Lung (tissue), 12 donors: ENCODE measurements around the gene HLCS. TPM values are rescaled to one million over a fixed set of nuclear protein-coding genes. Genes with fewer than 3 reads are reported as not detected.
A peak's percentile ranks its signal among the peaks of the same experiment; 100 is the strongest.

Source experiments
- ATAC-seq: fragments of 200-7000 bp; cut with Tn5 transposase; one replicate; pipeline ENCODE4 v1.9.1; 2020; ENCODE audit warnings: moderate number of reproducible peaks; ENCODE audit not compliant: insufficient read depth, low FRiP score
- DNase-seq, 3 donors: peaks; one replicate each; pipeline ENCODE4 v3.0.0-alpha.2; 2013 to 2017
- H3K27ac ChIP-seq, 2 donors: one replicate each; pipeline ENCODE4 v1.5.1; 2013; ENCODE audit warnings: mild to moderate bottlenecking in 2 of 2, moderate library complexity in 2 of 2, control low read depth in 1 of 2, inconsistent platforms in 1 of 2, low read depth in 1 of 2, low read length in 1 of 2
- H3K27me3 ChIP-seq, 3 donors: one replicate each; pipeline ENCODE4 v1.5.1; 2013; ENCODE audit warnings: low read length in 2 of 3; ENCODE audit not compliant: control insufficient read depth in 3 of 3, insufficient read depth in 3 of 3
- H3K36me3 ChIP-seq, 4 donors: one replicate each; pipeline ENCODE4 v1.5.1; 2013; ENCODE audit warnings: low read length in 4 of 4, mild to moderate bottlenecking in 1 of 4, moderate library complexity in 1 of 4; ENCODE audit not compliant: control insufficient read depth in 4 of 4, insufficient read depth in 4 of 4
- H3K4me1 ChIP-seq, 5 donors: one replicate each; pipeline ENCODE4 v1.5.1; 2013; ENCODE audit warnings: low read length in 5 of 5, mild to moderate bottlenecking in 2 of 5, moderate library complexity in 1 of 5; ENCODE audit not compliant: control insufficient read depth in 5 of 5, insufficient read depth in 5 of 5
- H3K4me3 ChIP-seq: one replicate; pipeline ENCODE4 v1.5.1; 2013; ENCODE audit warnings: mild to moderate bottlenecking, control low read depth, moderate library complexity
- H3K9ac ChIP-seq, 2 donors: one replicate each; pipeline ENCODE4 v1.5.1; 2013; ENCODE audit warnings: low read length in 2 of 2, control low read depth in 1 of 2; ENCODE audit not compliant: insufficient read depth in 1 of 2
- H3K9me3 ChIP-seq, 4 donors: one replicate each; pipeline ENCODE4 v1.5.1; 2013; ENCODE audit warnings: low read length in 3 of 4, mild to moderate bottlenecking in 1 of 4, moderate library complexity in 1 of 4; ENCODE audit not compliant: control insufficient read depth in 4 of 4, insufficient read depth in 3 of 4
- WGBS, 2 donors: extraction: QIAGEN DNeasy Blood & Tissue Kit; methylation state at CpG; one replicate each; pipeline ENCODE4 v1.1.7; 2013; 5-methylcytosine and 5-hydroxymethylcytosine counted together
- polyA plus RNA-seq, 2 donors: library from polyadenylated mRNA; stranded (reverse); fragments of 200-250 nt; gene quantifications; one replicate each; pipeline ENCODE4 v1.2.1, GENCODE V29; 2013
- total RNA-seq, 2 donors: library from RNA; depleted of rRNA in 1 of 2; stranded (reverse); fragments of >200 nt in 1 of 2; gene quantifications; one replicate each; pipeline ENCODE4 v1.2.1, GENCODE V29; 2014 to 2021
- TF ChIP-seq, protein P1 (sequence below): IDR thresholded peaks from 2 replicates; pipeline ENCODE4 v1.5.1; 2012; ENCODE audit warnings: mild to moderate bottlenecking; ENCODE audit errors: control extremely low read depth, extremely low read depth
- donor health status: control.
- donor health status: control.
- donor health status: Bipolar disorder and iron deficiency.
- donor health status: healthy.
- donor health status: DM: yes; HTN: yes; CAD: no.

HLCS gene
- total and polyA plus RNA-seq, 4 donors, result 5.0 to 28.8 (median 17.5) TPM

DNA sequence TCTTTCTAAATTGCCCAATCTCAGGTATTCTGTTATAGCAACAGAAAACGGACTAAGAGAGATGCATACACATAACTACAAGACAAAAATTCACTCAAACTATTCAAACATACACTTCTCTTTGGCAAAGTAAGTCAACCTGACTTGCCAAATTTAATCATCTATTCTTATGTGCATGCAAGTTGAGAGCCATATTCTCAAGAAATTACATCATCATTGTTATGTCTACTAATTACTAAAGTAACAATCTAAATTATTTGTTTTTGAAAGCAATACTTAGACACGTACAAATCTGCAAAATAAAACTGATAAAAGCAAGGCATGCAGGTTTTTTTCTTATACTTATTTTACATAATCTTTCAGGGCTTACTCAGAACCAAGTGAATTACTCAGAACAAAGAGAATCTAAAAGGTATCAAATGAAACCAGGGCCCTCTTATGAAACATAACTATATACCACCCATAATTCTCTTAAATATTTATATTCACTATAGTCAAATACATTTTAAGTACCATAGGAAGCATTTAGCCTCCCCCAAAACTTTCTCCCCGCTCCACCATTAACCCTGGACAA, 62.3 kb downstream of the HLCS start:
- Histone ChIP-seq H3K9ac (no peak overlapping the region), H3K4me3 (no peak overlapping the region), H3K27ac (no peak overlapping the region), H3K4me1 (peaks cover 0 to 13% (median 1%) of the 10 kb centered on the region in 5 donors), H3K9me3 (no peaks in the 10 kb centered on the region), H3K27me3 (no peaks in the 10 kb centered on the region), H3K36me3 (peaks cover 0 to 2% (median 0%) of the 10 kb centered on the region in 4 donors)
- ATAC-seq (no peak), DNase-seq (no peak)
- WGBS, 2 donors, result 81 to 88% methylated on average over 3 of the region's 3 CpGs
- TF ChIP-seq, protein P1, sequence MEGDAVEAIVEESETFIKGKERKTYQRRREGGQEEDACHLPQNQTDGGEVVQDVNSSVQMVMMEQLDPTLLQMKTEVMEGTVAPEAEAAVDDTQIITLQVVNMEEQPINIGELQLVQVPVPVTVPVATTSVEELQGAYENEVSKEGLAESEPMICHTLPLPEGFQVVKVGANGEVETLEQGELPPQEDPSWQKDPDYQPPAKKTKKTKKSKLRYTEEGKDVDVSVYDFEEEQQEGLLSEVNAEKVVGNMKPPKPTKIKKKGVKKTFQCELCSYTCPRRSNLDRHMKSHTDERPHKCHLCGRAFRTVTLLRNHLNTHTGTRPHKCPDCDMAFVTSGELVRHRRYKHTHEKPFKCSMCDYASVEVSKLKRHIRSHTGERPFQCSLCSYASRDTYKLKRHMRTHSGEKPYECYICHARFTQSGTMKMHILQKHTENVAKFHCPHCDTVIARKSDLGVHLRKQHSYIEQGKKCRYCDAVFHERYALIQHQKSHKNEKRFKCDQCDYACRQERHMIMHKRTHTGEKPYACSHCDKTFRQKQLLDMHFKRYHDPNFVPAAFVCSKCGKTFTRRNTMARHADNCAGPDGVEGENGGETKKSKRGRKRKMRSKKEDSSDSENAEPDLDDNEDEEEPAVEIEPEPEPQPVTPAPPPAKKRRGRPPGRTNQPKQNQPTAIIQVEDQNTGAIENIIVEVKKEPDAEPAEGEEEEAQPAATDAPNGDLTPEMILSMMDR, result no peak

DNA sequence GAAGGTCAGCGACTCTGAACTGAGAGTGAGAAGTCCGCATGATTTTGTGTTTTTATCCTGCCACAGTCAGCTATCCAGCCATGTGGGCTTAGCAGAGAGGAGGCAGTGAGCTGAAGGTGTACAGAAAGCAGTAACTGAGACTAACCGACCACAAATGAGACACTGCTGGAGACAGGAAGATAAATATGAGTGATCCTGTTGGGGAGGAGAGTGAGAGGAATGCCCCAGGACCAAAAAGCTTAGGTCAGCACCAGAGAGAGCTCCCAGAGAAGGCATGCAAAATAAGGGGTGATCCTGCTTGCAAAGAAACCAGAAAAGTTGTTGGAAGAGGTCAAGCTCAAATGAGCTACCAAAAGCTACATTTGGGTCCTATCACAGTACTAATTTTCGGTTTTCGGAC, 63.7 kb downstream of the HLCS start:
- peaks cover 0 to 2% (median 0%) of the 10 kb centered on the region in 4 donors for H3K36me3 ChIP-seq
- no peak for ATAC-seq
- no peaks in the 10 kb centered on the region for H3K9me3 ChIP-seq

DNA sequence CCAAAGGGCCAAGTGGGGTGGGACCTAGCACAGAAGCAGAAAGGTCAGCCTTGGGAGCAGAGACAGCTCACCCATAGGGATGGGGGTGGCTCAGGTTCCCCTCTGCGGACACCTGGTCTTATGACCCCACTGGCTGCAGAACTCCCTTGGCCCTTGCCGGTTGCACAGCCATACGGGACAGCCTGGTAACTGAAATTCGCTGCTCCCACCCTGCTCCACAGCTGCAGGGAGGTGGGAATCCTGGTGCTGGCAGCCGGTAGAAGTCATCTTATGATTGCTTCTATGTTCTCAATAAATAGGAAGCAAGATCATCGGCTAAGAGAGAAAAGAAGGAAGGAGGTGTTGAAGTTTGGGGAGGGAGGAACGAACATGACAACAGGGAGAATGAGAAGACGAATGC, 64.1 kb downstream of the HLCS start:
- Histone ChIP-seq H3K27ac (no peak overlapping the region), H3K9ac (no peak overlapping the region), H3K36me3 (peaks cover 0 to 2% (median 0%) of the 10 kb centered on the region in 4 donors), H3K4me3 (no peak overlapping the region), H3K4me1 (peaks cover 0 to 13% (median 0%) of the 10 kb centered on the region in 5 donors), H3K27me3 (no peaks in the 10 kb centered on the region), H3K9me3 (no peaks in the 10 kb centered on the region)
- WGBS, 2 donors, result 81 to 86% methylated on average over 8 of the region's 8 CpGs
- TF ChIP-seq, protein P1, result no peak
- ATAC-seq (no peak), DNase-seq (no peak)

More for the DNA sequence above, 63.7 kb downstream of the HLCS start:
- TF ChIP-seq, protein P1, result no peak
- no peaks in the 10 kb centered on the region for H3K27me3 ChIP-seq
- WGBS, 2 donors, result 81 to 90% methylated on average over 5 of the region's 5 CpGs
- no peak overlapping the region for H3K4me3 ChIP-seq
- peaks cover 0 to 13% (median 0%) of the 10 kb centered on the region in 5 donors for H3K4me1 ChIP-seq
- peak in 2 of 3 donors; percentile 32 to 41 for DNase-seq
- H3K9ac ChIP-seq, result no peak overlapping the region
- no peak overlapping the region for H3K27ac ChIP-seq

DNA sequence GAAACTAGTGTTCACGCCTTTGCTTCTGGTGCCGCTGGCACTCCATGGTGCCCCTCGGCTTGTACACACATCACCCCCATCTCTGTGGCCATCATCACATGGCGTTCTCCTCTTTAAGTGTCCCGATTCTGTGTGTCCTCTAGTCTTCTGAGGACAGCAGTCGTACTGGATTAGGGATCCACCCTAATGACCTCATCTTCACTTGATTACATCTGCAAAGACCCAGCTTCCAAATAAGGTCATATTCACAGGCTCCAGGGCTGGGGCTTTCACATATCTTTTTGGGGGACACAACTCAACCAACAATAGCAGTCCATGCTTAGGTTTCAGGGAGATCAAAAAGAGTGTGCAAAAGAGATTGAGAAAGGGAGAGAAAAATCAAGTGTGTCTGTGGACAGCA, 64.9 kb downstream of the HLCS start:
- no peak for DNase-seq
- WGBS, 2 donors, result 96 to 97% methylated on average over 6 of the region's 6 CpGs
- no peak overlapping the region for H3K27ac ChIP-seq
- TF ChIP-seq, protein P1, result no peak
- H3K36me3 ChIP-seq, result peaks cover 0 to 4% (median 0%) of the 10 kb centered on the region in 4 donors
- H3K4me1 ChIP-seq, result peaks cover 0 to 13% (median 0%) of the 10 kb centered on the region in 5 donors
- no peaks in the 10 kb centered on the region for H3K9me3 ChIP-seq
- no peaks in the 10 kb centered on the region for H3K27me3 ChIP-seq
- H3K4me3 ChIP-seq, result no peak overlapping the region
- ATAC-seq, result no peak
- no peak overlapping the region for H3K9ac ChIP-seq
